GM21786 (cell line): ENCODE data around the gene TMEM31.

Experiments
- ATAC-seq: cut with Tn5 transposase; IDR thresholded peaks from one replicate; pipeline ENCODE4 v1.9.1; 2021; ENCODE audit not compliant: unreplicated experiment

The TMEM31 gene, protein sequence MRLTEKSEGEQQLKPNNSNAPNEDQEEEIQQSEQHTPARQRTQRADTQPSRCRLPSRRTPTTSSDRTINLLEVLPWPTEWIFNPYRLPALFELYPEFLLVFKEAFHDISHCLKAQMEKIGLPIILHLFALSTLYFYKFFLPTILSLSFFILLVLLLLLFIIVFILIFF

DNA sequence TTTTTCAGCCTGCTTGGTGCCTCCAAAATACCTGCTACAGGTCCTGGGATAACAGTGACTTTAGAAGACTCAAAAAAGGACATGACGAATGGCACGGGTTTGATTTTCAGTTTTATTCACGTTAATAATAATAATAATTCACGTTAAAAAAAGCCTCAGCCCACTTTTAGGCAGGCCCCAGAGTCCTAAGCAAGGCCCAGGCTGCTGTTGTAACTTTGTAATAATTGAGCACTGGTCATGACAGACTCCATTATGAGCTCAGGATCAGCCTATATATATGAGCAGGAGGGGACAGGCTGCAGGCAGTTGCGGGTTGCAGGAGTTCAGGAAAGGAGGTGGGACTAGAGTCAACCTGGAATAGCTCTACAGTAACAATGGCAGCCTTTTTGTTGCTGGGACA, at the start of gene TMEM31:
TSS of gene TMEM31 (plus strand) at position 301 of the 400 bp plus-strand sequence. CDS start 1,350 bp downstream, outside the sequence.
- no peak for ATAC-seq

DNA sequence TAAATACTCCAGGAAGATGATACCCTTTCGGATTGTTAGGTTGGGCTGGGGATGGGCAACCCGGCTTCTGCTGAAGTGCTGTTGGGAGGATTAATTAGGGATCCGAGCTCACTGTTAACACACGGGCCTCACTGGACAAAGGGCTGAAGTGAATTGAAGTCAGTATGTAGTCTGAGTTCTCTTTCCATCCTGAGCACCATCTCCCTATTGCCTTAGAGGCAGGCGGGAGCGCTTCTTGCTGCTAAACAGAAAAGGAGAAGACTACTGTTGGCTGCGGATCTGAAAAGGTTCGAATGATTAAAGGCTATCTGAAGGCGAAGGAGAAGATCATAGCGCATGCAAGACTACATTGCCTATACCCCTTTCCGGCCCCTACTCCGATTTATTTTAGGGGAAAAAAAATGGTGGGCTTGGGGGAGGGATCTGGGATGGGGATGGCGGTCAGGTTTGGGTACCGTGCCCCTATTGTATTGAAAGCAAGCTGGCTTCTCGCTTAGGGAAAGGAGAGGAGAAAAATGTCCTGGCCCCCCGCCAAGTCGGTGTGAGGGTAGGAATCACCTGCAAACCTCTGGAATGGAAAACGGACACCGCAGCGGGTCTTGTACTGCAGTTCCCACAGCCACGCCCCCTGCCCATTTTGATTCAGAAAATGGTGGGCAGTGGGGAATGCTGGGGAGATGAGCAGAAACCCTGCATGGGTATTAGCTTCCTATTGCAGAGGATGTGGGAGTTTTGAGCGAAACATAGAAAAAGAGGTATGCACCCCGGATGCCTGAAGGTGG, 46.5 kb upstream of the TMEM31 start:
- ATAC-seq, result no peak

DNA sequence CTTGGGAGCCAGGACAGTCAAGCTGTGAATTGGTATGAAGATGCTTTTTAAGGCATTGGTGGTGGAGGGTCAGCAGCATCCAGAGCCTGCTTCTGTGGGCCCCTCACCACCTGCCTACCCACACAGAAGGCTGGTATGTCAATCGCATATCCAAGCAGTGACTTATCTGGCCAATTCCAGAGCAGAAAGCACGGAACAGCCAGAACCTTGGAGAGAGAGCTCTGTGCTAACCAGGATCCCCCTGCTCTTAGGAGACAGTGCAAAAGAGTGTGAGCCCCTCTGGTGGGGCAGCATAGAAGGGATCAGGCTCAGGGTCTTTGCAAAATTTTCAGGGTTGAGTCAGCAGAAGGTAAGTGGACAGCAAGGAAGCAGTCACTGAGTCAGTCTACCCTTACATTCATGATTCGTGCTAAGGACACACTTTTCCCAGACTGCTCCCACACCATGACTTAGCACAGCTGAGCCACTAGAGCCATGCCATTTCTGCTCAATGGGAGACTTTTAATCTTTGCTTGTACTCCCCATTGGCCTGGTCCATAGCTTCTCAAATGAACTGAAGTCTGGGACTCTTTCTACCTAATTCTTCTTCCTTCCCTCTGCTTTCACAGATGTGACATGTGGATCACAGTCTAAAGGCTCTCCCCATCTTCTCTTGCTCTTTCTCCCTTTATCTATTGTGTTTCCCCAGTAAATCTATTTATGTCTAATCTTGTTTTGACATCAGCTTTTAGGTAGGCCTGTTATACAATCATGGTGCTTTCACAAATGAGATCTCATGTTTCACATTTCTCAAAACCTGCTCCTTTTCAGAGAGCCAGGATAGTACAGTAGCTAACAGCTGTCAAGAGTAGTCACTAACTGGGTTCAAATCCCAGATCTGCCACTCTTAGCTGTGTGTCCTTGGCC, 44.3 kb upstream of the TMEM31 start:
- no peak for ATAC-seq

DNA sequence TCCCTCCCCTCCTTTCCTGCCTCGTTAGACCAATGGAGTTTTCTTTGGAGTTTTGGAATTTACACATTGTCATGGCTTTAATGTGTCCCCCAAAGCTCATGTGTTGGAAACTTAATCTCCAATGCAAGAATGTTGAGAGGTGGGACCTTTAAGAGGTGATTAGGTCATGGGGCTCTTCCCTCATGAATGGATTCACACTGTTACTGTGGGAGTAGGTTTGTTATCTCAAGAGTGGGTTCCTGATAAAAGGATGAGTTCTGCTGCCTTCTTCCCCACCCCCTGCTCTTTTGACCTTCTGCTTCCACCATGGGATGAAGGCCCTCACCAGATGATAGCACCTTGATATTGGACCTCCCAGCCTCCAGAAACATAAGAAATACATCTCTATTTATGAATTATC, 41.0 kb upstream of the TMEM31 start:
- ATAC-seq, result no peak

DNA sequence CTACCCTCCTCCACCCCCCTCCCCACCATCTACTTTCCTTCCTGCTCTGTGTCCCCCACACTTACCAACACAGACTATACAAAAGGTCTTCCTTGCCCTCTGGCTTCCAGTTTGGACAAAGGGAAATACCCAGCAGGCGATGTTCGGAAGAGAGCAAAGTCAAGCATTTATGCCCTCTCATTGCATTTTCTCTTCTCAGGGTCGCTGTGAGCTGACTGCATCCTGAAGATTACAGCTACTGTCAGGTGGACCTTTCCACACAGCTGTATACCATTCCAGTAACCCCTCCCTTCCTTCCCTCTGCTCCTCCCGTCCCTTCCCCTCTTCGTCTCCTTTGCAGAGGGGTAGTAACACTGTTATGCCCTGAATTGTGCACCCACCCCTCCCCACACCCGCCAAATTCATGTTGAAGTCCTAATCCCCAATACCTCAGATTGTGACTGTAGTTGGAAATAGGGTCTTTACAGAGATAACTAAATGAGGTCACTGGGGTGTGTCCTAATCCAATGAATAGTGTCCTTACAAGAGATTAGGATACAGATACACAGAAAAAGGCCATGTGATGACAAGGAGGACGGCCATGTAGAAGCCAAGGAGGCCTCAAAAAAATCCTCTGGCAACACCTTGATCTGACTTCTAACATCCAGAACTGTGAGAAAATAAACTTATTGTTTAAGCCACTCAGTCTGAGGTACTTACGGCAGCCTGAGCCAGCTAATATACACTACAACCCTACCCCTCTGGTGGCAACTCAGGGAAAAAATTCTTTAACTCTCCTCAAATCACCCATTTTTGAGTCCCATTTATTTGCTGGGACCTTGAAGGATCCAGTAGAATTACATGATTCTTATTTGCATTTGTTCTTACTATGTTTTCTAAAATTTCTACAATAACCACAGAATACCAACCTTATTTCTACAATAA, 35.9 kb upstream of the TMEM31 start:
- no peak for ATAC-seq

DNA sequence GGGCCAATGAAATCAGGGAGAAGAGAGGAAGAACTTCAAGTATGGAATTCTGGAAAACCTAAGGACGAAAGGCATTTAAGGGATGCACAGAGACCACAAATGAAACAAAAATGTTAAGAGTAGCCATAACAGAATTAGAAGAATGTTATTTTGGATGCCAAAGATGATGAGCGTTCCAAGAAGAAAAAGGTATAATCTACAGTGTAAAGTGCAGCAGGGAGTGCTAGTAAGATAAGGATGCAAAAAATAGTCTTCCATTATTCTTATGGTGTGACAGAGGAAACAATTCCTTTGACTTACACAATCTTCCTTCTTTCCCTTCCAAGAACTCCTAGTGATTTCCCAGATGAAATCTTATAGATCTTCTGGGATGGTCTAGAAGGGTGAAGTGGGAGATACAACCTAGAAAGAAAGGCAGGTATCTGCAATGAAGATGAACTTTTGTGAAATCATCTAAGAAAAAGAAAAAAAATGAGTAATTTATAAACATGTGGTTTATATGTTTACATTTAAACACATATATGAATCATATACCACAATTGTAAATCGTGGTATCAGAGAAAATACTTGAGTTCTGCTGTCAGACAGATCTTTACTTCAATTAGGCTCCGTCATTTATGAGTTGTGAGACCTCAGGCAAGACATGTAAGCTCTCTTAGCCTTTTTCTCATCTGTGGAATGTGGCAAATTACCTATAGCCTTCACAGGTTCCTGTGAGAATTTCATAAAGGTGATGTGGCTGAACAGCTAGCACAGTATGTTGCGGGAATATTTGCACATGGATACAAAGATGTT, 32.3 kb upstream of the TMEM31 start:
- ATAC-seq, result no peak

DNA sequence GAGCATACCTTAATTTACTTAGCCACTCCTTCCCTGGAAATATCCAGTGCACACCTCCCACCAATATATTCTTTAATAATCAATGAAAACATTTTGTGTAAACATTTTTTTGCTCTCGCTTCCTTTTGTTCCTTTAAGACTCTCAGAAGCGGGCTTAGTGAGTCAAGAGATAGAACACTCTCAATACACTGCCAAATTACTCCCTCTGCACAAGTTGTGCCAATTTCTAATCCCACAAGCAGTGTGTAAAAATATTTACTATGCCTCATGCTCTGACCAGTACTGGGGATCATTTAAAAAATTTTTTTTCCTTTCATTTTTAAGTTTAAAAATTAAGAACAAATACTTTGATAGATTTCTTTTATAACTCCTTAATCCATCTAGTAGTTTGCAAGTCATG, 29.3 kb upstream of the TMEM31 start:
- no peak for ATAC-seq

DNA sequence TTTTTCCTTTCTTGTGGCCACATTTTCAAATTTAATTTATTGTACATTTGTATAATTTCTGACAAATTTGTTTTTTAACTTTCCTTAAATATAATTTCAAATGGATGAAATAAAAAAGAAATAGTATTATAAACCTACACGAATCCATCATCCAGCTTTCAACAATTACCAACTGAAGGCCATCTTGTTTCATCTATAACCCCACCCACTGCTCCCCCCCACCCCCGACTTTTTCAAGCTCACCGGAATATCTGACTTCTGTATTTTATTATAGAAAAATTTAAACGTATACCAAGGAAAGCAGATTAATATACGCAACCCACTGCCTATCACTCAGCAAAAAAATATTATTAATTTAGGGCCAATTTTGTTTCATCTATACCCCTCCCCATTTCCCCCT, 25.3 kb upstream of the TMEM31 start:
- no peak for ATAC-seq

DNA sequence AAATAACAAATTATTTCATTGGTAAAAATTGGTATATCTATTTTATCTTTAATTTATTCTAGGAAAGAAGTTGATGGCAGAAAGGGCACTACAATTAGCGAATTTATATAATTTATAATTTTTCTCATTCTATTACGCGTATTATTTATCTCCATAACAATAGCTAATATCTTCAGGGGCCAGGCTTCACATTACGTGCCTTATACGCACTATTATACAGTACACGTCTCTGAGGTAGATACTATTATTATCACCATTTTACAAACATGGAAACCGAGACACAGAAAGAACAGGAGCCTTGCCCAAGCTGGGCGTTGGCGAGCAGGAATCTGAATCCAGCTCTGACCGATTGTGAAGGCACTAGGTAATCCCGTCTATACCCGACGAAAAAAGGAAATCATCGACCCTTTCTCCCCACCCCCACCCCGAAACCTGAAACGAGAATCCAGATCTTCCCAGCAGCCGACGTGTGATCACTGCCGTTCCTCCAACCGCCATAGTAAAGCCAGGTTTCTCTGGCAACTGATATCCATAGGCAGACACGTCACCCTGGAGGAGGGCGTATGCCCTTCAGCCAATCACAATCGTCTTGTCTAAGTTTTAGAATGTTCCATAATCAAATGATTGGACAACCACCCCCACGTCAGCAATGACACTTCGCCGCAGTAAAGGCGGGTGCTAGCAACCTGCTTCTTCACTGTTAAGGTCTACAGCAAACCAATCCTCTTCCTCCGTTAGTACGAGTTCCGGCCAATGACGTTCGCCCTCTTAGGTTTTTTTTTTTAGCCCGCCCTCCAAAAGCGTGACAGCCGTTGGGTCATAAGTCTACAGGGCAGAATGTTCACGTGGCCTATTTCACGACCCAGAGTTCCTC, 24.3 kb upstream of the TMEM31 start, which contains the start of gene MORF4L2:
TSS of gene MORF4L2 (minus strand) at position 501 of the 874 bp plus-strand sequence. CDS start 9,672 bp downstream, outside the sequence.
- peak; percentile 89 for ATAC-seq

DNA sequence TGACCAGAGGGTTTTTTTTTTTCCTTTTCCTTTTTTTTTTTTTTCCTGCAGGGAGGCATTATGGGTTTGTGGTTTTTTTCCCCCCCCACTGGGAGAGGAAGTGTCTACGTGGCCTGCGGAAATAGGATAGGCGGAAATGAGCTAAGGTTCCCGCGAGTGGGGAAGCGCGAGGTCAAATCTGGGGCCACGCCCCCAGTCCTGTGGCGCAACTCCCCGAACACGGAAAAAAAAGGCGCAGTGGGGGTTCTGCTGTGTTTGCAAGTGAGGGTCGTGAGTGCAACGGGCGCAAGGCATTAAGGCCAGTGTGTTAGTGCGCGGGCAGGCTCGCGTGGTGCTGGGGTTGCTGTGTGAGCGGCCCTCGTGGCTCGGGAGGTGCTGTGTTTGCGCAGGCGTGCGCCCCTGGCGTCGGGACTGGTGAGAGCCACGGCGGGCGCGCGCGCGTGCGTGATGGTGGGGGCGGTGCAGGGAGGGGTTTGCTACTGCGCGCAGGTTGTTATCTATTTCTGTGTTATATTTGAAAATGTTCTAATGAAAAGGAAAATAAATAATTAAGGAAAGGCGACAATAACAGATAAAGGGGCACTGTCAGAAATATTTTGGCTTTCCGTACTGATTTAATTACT, 23.5 kb upstream of the TMEM31 start:
- ATAC-seq, result peak; percentile 40

DNA sequence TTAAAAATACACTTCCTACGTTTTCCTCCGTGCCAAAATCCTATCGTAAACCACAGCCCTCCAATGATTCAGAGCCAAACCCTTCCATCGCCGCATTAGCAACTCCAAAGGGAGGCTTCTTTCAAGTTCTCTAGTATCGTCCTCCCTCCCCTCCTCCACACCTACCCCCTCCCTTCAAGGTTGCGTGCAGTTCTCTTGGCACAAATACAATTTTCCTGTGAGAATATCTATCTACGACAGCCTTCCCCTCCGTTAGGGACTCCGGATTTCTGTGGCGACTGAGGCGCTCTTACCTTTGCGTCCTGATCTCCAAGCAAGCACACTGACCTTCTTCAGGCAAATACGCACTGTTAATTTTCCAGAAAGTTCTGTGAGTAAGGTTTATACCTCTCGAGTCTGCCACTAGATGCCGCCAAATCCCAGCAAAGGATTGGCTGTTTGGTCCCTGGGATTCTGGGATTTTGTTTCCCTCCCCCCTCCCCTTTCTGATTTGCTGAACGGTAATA, 23.0 kb upstream of the TMEM31 start:
- ATAC-seq, result no peak

DNA sequence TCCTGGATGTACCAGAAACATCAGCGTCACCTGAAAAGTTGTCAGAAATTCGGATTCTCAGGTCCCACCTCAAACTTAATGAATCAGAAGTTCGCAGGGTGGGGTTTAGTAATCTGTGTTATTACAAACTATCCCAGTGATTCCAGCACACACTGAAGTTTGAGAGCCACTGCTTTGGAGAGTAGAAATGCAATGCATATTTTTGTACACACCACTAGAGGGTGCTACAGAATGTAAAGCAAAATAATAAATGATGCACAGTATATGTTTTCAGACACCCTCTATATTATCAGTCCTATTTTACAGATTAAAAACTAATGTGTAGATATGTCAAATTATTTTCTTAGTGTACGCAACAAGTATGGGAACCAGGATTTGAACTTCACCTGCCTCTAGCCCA, 21.8 kb upstream of the TMEM31 start:
- ATAC-seq, result no peak

DNA sequence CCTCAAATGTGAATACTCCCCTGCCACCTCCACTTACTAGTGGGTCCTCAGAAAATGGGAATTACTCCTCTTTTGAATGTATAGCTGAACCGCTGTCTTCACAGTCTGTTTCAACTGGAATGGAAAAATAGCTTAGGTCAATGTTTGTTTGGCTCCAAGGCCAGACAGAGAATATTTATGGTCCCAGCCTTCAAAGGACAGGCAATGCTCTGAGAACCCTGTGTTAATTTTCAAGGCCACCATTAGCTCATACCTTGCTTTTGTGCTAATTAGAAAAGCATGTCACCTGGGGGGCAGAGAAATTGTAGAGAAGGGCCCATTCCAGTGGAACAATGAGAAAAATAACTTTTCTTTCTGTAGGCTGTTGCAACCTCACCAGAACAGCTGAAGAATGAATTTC, 19.6 kb upstream of the TMEM31 start:
- ATAC-seq, result no peak

DNA sequence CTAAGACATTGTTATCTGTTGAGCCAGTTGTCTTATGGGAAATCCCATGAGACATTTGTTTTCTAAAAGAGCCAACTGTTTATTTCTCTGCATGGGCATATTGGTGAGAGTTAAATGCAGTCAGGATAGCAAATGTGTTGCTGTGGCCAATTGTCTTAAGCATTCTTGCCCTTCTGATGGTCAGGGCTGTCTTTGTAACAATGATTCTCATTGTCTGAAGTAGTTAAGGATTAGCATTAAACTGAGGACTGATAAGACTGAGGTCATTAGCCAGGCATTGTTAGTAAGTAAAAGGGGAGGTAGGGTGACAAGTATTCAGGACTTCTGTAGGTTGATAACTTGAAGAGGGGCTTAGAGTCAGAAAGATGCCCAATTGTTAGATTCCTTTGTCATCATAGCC, 13.0 kb upstream of the TMEM31 start:
- ATAC-seq, result no peak

DNA sequence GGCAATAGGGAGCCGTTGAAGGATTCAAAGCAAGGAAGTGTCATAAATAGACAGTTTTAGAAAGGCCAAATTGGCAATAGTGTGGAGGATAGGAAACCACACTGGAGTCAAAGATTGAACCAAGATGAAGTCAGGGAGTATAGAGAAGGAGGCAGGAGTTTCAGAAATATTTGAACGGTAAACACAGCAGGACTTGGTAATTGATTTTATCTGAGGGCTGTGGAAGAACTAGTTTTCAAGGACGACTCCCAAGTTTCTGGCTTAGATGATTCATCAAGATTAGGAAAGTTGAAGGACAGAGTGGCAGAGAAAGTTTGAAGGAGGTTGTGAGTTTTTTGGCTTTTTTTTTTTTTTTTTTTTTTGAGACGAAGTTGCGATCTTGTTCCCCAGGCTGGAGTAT, 11.5 kb upstream of the TMEM31 start:
- ATAC-seq, result no peak

DNA sequence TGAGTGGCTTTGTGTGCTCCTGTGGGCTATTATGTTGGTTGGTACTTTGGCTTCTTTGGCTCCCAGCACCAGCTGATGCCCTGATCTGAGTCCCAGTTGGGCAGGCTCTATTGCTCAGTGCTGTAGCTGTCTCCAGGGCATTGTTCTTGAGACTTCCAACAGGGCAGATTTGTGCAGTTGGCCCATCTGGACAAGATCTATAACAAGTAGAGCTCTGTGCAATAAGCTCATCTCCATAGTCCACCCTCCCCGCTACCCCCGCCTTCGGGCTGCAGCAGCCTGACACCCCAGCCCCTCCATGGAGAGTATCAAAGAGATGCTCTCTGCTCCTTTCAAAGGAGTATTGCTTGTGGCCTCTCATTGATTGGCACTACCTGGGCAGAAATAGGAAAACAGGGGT, 5.8 kb upstream of the TMEM31 start:
- ATAC-seq, result no peak

DNA sequence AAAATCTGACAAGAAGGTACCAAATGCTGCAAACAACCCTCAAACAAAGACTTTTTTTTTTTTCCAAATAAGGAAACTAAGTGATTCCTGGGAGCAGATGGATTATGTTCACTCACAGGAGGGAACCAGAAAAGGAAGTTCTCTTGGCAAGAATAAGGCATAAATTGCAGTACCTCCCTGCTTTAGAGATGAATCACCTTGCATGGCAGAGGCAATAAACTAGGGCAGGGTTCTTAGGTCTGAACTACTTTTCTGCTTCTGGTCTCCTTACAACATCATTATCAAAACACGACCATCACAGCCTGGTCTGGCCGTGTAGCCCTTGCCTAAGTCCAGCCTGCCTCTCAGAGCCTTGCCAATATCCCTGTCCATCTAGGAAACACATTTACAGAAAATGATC, 6.3 kb downstream of the TMEM31 start:
- ATAC-seq, result no peak

DNA sequence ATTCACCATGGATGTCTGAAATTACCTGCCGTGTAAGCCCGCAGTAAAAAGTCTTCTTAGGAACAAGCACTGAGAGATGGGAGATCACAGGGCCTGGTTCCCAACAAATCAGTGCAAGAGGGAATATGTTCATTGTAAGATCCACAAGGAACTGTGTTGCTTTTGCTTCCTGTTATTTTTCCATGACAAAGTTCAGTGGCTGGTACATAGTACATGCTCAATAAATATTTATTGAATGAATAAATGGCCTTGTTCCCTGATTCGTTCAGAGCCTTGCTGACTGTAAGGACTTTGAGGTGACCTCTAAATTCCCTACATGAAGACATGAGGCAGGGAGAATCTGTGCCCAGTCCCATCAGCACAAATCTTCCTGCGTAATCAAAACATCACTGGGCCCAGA, 7.4 kb downstream of the TMEM31 start:
- ATAC-seq, result no peak
